ENCODE data around the gene TMEM190. TPM values are rescaled to one million over a fixed set of nuclear protein-coding genes. Genes with fewer than 3 reads are reported as not detected.
A peak's percentile ranks its signal among the peaks of the same experiment; 100 is the strongest.

Gene TMEM190
- total RNA-seq, 1 donor from 2014 or later, result not detected

GRCh38 chr19:55390461-55390880, 13.8 kb downstream of the TMEM190 start:
- Histone ChIP-seq H3K36me3 (peaks cover 43% of the 10 kb centered on the region), H3K27ac (no peak overlapping the region), H3K27me3 (no peaks in the 10 kb centered on the region), H3K4me3 (no peak overlapping the region), H3K9me3 (no peaks in the 10 kb centered on the region), H3K4me1 (peaks cover 25% of the 10 kb centered on the region)
- no peak for ATAC-seq
- TF ChIP-seq, protein P1, sequence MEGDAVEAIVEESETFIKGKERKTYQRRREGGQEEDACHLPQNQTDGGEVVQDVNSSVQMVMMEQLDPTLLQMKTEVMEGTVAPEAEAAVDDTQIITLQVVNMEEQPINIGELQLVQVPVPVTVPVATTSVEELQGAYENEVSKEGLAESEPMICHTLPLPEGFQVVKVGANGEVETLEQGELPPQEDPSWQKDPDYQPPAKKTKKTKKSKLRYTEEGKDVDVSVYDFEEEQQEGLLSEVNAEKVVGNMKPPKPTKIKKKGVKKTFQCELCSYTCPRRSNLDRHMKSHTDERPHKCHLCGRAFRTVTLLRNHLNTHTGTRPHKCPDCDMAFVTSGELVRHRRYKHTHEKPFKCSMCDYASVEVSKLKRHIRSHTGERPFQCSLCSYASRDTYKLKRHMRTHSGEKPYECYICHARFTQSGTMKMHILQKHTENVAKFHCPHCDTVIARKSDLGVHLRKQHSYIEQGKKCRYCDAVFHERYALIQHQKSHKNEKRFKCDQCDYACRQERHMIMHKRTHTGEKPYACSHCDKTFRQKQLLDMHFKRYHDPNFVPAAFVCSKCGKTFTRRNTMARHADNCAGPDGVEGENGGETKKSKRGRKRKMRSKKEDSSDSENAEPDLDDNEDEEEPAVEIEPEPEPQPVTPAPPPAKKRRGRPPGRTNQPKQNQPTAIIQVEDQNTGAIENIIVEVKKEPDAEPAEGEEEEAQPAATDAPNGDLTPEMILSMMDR (IDR thresholded peaks at IDR 0.05), result no peak
- no peak for DNase-seq
- intact Hi-C loops (cut with DNase I), result no loop called here

DNA sequence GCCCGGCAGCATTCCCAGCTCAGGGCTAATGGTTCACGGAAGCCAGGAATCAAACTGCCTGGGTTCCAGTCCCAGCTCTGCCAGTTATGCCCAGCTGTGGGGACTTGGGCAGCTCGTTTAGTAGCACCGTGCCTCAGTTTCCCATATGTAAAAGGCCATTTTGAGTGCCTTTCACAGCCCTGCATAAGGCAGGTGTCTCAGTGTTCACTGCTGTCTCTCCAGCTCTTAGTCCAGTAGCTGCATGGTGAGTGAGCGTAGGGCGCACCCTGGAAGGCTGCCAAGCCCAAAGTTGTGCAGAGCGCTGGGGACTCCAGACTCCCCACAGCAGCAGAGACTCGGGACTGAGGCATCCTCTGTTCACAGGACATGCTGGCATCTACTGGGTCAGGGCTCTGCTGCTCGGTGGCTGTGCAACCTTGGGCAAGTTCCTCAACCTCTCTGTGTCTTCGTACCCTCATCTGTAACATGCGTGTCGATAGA, 14.6 kb downstream of the TMEM190 start:
- TF ChIP-seq, protein P1 (IDR thresholded peaks at IDR 0.05), result no peak
- intact Hi-C loops (cut with DNase I), result no loop called here
- ATAC-seq (no peak), DNase-seq (no peak)
- Histone ChIP-seq H3K36me3 (peaks cover 43% of the 10 kb centered on the region), H3K27me3 (no peaks in the 10 kb centered on the region), H3K9me3 (no peaks in the 10 kb centered on the region), H3K27ac (no peak overlapping the region), H3K4me3 (no peak overlapping the region), H3K4me1 (peaks cover 25% of the 10 kb centered on the region)

- intact Hi-C loops (cut with DNase I), result no loop called here
- ATAC-seq (no peak), DNase-seq (no peak)
- Histone ChIP-seq H3K27me3 (no peaks in the 10 kb centered on the region), H3K4me1 (peaks cover 21% of the 10 kb centered on the region), H3K4me3 (no peak overlapping the region), H3K36me3 (peaks cover 41% of the 10 kb centered on the region), H3K27ac (no peak overlapping the region), H3K9me3 (no peaks in the 10 kb centered on the region)
- TF ChIP-seq, protein P1 (IDR thresholded peaks at IDR 0.05), result no peak
These were observed 15.3 kb downstream of the TMEM190 start for GRCh38 chr19:55391702-55392615.

DNA sequence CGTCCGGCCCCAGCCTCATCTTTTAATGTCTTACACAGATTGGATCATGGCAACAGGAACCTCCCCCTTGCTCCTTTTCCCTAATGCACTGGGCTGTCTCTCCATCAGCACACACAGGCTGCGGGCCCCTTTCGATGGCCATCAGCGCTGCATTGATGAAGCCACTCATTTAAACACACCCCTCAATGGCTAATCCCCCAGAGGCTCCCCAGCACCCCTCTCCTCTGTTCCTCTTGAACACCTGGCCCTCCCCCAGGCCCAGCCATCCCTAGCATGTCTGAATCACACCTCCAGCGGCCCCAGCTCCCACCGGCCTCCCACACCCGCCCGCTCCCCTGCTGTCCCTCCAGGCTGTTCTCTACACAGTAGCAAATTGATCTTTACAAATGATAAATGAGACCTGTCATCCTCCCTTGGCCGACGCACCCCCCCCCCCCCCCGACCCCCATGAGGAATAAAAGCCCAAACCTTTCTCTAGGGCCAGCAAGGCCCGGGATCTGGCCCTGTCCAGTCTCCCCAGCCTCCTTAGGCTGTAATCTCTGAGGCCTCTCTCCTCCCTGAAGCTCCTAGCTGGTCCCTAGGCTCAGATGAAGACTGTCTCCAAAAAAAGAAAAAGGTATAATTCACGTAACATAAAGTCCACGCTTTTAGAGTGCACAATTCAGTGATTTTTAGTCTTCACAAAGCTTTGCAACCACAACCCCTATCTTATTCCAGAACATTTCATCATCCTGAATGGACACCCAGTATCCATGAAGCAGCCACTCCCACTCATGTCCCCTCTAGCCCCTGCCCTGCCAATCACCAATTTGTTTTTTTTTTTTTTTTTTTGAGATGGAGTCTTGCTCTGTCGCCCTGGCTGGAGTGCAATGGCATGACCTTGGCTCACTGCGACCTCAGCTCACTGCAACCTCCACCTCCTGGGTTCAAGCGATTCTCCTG, 16.5 kb downstream of the TMEM190 start:
- Histone ChIP-seq H3K27ac (no peak overlapping the region), H3K9me3 (no peaks in the 10 kb centered on the region), H3K4me1 (peaks cover 9% of the 10 kb centered on the region), H3K4me3 (no peak overlapping the region), H3K27me3 (no peaks in the 10 kb centered on the region), H3K36me3 (peaks cover 30% of the 10 kb centered on the region)
- DNase-seq, result no peak
- no peak for ATAC-seq
- TF ChIP-seq, protein P1 (IDR thresholded peaks at IDR 0.05), result no peak
- intact Hi-C loops (cut with DNase I), result no loop called here

- no peak overlapping the region for H3K4me3 ChIP-seq
- DNase-seq, result peak; percentile 77
These were observed 21.7 kb downstream of the TMEM190 start for GRCh38 chr19:55398200-55398925.

More at GRCh38 chr19:55398200-55398925, 21.7 kb downstream of the TMEM190 start:
- TF ChIP-seq, protein P1 (IDR thresholded peaks at IDR 0.05), result no peak
- intact Hi-C loops (cut with DNase I), result no loop called here
- ATAC-seq, result peak; percentile 59
- Histone ChIP-seq H3K27me3 (no peaks in the 10 kb centered on the region), H3K27ac (no peak overlapping the region), H3K9me3 (no peaks in the 10 kb centered on the region), H3K4me1 (no peaks in the 10 kb centered on the region), H3K36me3 (peaks cover 22% of the 10 kb centered on the region)

All from upper lobe of right lung (tissue), 1 donor.